Measurements from ENCODE around the gene GADD45G. TPM values are rescaled to one million over a fixed set of nuclear protein-coding genes. Genes with fewer than 3 reads are reported as not detected.

The GADD45G gene, protein sequence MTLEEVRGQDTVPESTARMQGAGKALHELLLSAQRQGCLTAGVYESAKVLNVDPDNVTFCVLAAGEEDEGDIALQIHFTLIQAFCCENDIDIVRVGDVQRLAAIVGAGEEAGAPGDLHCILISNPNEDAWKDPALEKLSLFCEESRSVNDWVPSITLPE
- 18.4 and 19.9 TPM in 2 replicates for total RNA-seq

DNA sequence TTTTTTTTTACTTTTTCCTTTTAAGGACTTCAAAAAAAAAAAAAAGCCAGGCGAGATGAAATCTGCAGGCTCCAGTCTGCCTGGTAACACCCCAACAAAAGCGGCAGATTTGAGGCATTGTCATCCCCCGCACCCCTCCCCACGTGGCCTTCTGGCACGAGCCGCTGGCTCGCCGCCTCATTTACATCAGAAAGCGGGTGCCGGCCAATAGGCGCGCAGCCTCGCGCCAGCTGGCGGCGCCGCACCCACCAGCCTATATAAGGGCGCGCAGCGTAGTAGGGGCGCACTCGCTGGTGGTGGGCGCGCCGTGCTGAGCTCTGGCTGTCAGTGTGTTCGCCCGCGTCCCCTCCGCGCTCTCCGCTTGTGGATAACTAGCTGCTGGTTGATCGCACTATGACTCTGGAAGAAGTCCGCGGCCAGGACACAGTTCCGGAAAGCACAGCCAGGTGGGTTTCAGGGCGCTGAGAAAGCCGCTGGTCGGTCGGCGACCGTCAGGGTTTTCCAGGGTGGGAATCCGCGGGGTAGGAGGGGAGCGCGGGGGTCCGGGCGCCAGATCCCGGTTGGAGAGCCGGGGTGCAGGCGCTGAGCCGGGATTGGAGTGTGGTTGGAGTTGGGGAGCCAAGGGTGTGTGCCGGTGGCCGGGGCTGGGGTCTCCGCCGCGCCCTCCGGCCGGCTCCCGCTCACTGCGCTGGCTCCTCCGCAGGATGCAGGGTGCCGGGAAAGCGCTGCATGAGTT is at the start of gene GADD45G:
Gene GADD45G, plus strand, starts transcription at position 284 of the 736 bp plus-strand sequence. Its CDS starts 110 bp downstream, at position 394.
- H3K27me3 Mint-ChIP-seq (ENCODE audit: low read depth): peaks cover 19% of the 10 kb centered on the region
- peak within 1 kb of the TSS; percentile 87 for H3K4me3 Mint-ChIP-seq (ENCODE audit: low read depth)
- peak; percentile 92 for DNase-seq (ENCODE audit: low spot score)
- H3K4me1 Mint-ChIP-seq (ENCODE audit: low read depth): peaks cover 25% of the 10 kb centered on the region
- intact Hi-C loops (cut with micrococcal nuclease): loop anchor here (1.0 to 10.0 kb wide), 7 partner anchors 52 to 617 kb away; no protein-coding TSS in a partner anchor
- no peaks in the 10 kb centered on the region for H3K9me3 Mint-ChIP-seq
- peak within 1 kb of the TSS; percentile 88 for H3K27ac Mint-ChIP-seq
- H3K36me3 Mint-ChIP-seq (ENCODE audit: low read depth): peaks cover 32% of the 10 kb centered on the region

DNA sequence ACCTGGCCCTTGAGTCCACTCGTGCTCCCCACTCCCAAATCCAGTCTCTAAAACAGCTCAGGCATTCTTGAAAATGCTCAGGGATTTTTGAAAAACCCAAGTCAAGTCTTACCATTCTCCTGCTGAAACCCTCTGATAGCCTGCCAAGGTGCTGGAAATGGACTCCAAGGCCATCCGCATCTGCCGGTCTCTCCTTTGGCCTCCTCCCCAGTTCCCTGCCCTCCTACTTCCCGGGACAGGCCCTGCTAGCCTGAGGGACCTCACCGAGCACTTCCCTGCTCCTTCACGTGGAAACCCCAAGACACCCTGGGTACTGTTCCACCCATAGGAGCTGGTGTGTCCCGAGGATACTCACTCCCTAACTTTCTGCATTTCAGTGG is 49.8 kb upstream of the GADD45G start:
- no peaks in the 10 kb centered on the region for H3K36me3 Mint-ChIP-seq (ENCODE audit: low read depth)
- no peaks in the 10 kb centered on the region for H3K9me3 Mint-ChIP-seq
- intact Hi-C loops (cut with micrococcal nuclease): no loop called here
- no peak for DNase-seq (ENCODE audit: low spot score)
- peaks cover 11% of the 10 kb centered on the region for H3K27me3 Mint-ChIP-seq (ENCODE audit: low read depth)
- no peak overlapping the region for H3K4me3 Mint-ChIP-seq (ENCODE audit: low read depth)
- H3K4me1 Mint-ChIP-seq (ENCODE audit: low read depth): peaks cover 29% of the 10 kb centered on the region
- H3K27ac Mint-ChIP-seq: no peak overlapping the region

DNA sequence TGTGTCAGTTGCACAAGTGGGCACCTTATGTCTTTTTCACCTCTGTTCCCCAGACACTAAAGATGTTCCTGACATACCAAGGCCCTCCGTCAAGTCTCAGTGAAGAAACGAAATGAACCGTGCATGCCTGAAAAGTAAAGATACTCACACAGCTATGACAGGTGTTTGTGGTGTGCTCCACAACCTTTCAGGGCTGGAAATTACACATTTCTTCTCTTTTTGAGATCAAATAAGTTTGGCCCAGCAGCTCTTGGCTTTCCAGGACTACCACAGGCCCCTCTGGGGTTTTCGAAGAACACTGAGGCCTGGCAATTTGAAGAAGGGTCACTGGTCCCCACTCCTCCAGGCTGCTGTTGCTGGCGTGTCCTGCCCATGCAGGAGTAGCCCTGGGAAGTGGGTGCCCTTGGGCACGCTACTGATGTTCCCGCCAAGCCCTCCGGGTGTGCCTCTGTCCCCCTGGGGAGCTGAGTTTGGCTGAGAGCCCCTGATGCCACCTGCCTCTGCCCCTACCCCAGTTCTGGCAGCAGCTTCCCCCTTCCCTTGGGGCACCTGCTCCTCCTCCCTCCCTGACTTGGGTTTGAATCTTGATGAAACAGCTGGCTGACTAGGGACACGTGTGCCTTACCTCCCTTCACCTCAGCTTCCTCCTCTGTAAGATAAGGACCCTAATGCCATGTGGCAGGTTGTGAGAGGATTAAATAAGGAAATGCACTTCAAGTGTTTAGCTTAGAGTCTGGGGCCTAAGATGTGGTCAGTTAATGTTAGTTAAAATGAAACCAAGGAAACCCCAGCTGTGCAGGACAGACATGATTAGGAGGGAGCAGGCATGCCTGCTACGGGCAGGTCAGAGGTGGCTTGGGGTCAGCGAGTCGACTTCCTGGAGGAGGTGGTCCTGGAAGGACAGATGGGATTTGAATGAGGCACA is 49.1 kb upstream of the GADD45G start:
- Mint-ChIP-seq H3K4me3 (ENCODE audit: low read depth) (no peak overlapping the region), H3K27ac (no peak overlapping the region), H3K4me1 (ENCODE audit: low read depth) (peaks cover 24% of the 10 kb centered on the region), H3K27me3 (ENCODE audit: low read depth) (peaks cover 6% of the 10 kb centered on the region), H3K36me3 (ENCODE audit: low read depth) (no peaks in the 10 kb centered on the region), H3K9me3 (no peaks in the 10 kb centered on the region)
- DNase-seq (ENCODE audit: low spot score): no peak
- intact Hi-C loops (cut with micrococcal nuclease): no loop called here

DNA sequence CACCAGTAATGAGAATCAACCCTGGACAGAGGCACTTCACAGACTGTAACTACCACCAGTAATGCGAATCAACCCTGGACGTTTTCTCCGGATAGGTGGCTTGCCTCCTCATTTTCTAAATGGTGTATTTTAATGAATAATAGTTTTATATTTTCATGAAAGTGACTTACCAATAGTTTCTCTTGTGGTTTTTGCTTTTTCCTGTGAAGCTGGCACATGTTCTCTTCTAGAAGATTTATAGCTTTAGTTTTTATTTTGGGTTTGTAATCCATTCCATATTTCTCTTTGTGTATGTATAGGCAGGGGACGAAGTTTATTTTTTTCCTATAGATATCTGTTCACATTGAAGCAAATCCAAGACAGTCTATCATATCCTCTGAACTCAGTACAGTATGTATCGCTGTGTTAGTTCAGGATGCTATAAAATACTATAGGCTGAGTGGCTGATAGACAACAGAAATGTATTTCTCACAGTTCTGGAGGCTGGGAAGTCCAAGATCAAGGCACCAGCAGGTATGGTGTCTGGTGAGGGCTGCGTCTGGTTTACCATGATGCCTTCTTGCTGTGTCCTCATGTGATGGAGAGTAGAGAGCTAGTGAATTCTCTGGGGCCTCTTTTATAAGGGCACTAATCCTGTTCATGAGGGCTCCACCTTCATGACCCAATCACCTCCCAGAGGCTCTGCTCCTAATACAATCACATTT is 46.5 kb upstream of the GADD45G start:
- intact Hi-C loops (cut with micrococcal nuclease): no loop called here
- no peak overlapping the region for H3K27ac Mint-ChIP-seq
- DNase-seq (ENCODE audit: low spot score): no peak
- H3K4me1 Mint-ChIP-seq (ENCODE audit: low read depth): peaks cover 24% of the 10 kb centered on the region
- no peaks in the 10 kb centered on the region for H3K9me3 Mint-ChIP-seq
- no peaks in the 10 kb centered on the region for H3K36me3 Mint-ChIP-seq (ENCODE audit: low read depth)
- no peak overlapping the region for H3K4me3 Mint-ChIP-seq (ENCODE audit: low read depth)
- H3K27me3 Mint-ChIP-seq (ENCODE audit: low read depth): peaks cover 8% of the 10 kb centered on the region

DNA sequence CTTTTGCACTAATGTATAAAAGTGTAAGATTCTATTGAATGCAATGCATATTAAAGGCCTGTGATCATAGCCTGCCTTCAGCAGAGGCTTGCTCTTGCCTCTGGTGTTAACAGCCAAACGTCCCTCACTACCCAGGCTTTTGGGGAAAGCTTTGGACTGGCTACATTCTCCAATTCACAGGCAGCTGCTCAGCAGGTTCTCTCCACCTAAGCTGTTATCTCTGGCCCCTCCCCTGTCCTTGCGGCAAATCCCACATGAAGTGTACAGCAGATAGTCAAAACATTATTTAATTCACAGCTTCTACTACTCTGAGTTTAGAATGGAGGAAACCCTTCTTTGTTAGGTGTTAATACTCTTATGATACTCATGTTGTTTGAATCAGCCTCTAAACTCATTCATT is 45.9 kb upstream of the GADD45G start:
- DNase-seq (ENCODE audit: low spot score): no peak
- no peak overlapping the region for H3K4me3 Mint-ChIP-seq (ENCODE audit: low read depth)
- no peak overlapping the region for H3K27ac Mint-ChIP-seq
- peaks cover 13% of the 10 kb centered on the region for H3K27me3 Mint-ChIP-seq (ENCODE audit: low read depth)
- intact Hi-C loops (cut with micrococcal nuclease): no loop called here
- H3K4me1 Mint-ChIP-seq (ENCODE audit: low read depth): peaks cover 24% of the 10 kb centered on the region
- no peaks in the 10 kb centered on the region for H3K36me3 Mint-ChIP-seq (ENCODE audit: low read depth)
- H3K9me3 Mint-ChIP-seq: no peaks in the 10 kb centered on the region

DNA sequence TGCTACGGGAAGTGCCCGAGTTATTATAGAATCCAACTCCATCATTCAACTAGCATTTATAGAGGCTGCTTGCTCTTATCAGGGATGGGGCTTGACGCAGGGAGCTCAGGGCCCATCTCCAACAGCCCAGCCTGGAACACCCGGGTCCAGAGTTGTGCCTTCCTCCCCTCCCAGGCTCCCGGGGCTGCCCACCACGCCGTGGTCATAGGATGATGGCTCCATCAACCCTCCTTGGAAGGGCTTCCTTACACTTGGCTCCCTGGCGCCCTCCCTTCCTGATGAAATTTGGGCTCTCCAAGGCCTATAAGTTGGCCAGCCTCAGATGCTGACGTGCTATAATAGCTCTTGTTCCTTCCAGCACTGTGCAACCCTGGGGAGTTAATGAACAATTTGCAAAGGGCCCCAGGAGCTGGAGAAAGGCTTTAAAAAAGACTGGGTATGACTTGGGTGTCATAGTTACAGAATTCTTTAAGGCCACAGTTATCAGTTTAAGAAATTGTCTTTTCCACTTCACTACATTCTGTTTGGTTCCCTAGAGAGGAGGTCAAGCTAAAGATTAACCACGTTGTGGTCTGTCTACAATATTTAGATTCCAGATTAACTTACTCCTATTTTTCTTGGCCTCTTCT is 42.5 kb upstream of the GADD45G start:
- H3K4me1 Mint-ChIP-seq (ENCODE audit: low read depth): peaks cover 10% of the 10 kb centered on the region
- no peak for DNase-seq (ENCODE audit: low spot score)
- H3K27ac Mint-ChIP-seq: no peak overlapping the region
- intact Hi-C loops (cut with micrococcal nuclease): no loop called here
- no peak overlapping the region for H3K4me3 Mint-ChIP-seq (ENCODE audit: low read depth)
- H3K36me3 Mint-ChIP-seq (ENCODE audit: low read depth): no peaks in the 10 kb centered on the region
- H3K27me3 Mint-ChIP-seq (ENCODE audit: low read depth): peaks cover 16% of the 10 kb centered on the region
- peaks cover 4% of the 10 kb centered on the region for H3K9me3 Mint-ChIP-seq

DNA sequence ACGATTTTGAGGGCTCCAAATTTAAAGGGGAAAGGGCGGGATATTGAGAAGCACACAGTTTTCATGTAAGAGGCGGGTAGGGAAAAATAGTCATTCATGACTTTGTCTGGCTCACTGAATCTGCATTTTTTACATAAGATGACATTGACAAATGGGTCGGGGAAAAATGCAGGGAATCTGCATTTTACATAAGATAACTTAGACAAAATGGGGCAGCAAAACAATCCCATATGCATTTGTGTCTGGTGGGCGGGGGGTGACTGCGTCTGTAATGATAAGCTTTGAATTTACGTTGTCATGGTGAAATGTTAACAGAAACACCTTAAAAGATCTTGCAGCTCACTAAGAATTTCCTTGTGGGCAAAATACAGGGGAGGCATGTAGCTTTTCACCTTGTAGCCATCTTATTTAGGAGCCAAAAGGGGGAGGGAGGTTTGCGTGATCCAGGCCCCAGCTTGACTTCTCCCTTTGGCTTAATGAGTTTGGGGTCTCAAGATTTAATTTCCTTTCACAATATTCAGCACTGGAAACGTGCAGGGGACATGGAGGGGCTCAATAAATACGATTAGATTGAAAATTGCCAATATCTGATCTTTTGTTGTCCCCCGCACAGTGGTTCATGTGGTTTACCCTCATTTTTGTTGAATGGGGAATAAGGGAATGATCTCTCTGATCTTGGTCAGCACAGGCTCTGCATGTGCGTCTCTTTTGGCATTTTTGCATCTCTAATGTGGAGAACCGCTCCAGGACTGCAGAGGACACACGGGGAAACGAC is 41.1 kb upstream of the GADD45G start:
- H3K36me3 Mint-ChIP-seq (ENCODE audit: low read depth): no peaks in the 10 kb centered on the region
- H3K27me3 Mint-ChIP-seq (ENCODE audit: low read depth): peaks cover 16% of the 10 kb centered on the region
- peaks cover 4% of the 10 kb centered on the region for H3K9me3 Mint-ChIP-seq
- intact Hi-C loops (cut with micrococcal nuclease): no loop called here
- H3K27ac Mint-ChIP-seq: no peak overlapping the region
- DNase-seq (ENCODE audit: low spot score): no peak
- H3K4me3 Mint-ChIP-seq (ENCODE audit: low read depth): no peak overlapping the region
- peaks cover 3% of the 10 kb centered on the region for H3K4me1 Mint-ChIP-seq (ENCODE audit: low read depth)

DNA sequence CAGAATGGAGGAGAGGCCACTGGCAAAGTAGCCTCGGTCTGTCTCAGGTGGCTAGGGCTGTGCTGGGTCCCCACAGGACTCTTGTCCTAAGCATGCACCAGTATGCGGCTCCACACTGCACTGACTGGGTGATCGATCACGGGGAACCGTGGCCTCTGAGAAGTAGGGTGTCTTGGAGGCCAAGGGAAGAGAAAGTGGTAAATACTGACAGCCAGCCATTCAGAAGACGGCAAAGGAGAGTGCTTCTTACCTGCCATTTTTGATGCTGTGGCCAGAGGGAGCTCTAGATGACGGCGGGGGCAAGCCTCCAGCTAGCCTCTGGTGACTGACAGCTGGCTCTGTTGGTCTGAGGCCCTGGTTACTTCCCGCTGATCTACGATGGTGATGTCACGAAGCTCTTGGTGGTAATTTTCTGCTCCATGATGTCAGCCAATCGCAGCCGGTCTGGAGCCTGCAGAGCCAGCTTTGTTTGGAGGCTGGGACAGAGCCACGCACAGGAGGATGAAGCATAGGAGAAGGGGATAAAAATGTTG is 40.4 kb upstream of the GADD45G start:
- H3K27ac Mint-ChIP-seq: no peak overlapping the region
- DNase-seq (ENCODE audit: low spot score): no peak
- H3K9me3 Mint-ChIP-seq: peaks cover 4% of the 10 kb centered on the region
- H3K36me3 Mint-ChIP-seq (ENCODE audit: low read depth): no peaks in the 10 kb centered on the region
- H3K4me1 Mint-ChIP-seq (ENCODE audit: low read depth): peaks cover 3% of the 10 kb centered on the region
- intact Hi-C loops (cut with micrococcal nuclease): no loop called here
- peaks cover 13% of the 10 kb centered on the region for H3K27me3 Mint-ChIP-seq (ENCODE audit: low read depth)
- H3K4me3 Mint-ChIP-seq (ENCODE audit: low read depth): no peak overlapping the region

DNA sequence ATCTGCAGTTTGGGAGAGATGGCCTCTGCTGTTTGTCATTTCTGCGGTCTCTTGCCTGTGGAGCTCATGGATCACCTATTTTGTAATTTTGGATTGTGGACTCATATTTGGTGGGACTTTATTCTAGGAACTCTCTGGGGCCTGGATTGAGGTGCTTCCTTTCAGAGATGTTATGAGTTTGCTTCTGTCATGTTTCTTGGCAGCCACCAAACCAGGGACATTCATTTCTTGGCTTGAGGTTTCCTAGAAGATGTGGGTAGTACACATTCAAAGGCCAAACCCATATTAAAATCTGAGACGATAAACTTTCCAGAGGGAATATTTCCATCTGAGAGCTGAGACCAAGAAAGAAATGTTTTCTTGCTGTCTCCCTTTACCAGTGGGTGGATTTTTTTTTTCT is 37.2 kb upstream of the GADD45G start:
- DNase-seq (ENCODE audit: low spot score): no peak
- Mint-ChIP-seq H3K4me1 (ENCODE audit: low read depth) (peaks cover 3% of the 10 kb centered on the region), H3K27me3 (ENCODE audit: low read depth) (peaks cover 27% of the 10 kb centered on the region), H3K9me3 (peaks cover 4% of the 10 kb centered on the region), H3K4me3 (ENCODE audit: low read depth) (no peak overlapping the region), H3K36me3 (ENCODE audit: low read depth) (no peaks in the 10 kb centered on the region), H3K27ac (no peak overlapping the region)
- intact Hi-C loops (cut with micrococcal nuclease): no loop called here

DNA sequence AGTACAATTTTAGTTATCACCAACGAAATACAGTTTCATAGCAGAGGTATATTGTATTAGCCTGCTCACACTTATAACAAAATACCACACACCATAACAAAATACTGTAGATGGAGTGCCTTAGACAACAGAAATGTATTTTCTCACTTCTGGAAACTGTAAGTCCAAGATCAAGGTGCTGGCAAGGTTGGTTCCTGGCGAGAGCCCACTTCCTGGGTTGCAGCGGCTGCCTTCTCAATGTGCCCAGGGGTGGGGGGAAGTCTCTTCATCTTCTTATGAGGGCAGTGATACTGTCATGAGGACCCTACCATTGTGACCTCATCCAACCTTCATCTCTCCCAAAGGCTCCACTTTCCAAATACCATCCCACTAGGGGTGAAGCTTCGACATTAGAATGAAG is 30.5 kb upstream of the GADD45G start:
- Mint-ChIP-seq H3K27ac (no peak overlapping the region), H3K9me3 (no peaks in the 10 kb centered on the region), H3K36me3 (ENCODE audit: low read depth) (no peaks in the 10 kb centered on the region), H3K4me3 (ENCODE audit: low read depth) (no peak overlapping the region), H3K4me1 (ENCODE audit: low read depth) (peaks cover 3% of the 10 kb centered on the region), H3K27me3 (ENCODE audit: low read depth) (peaks cover 58% of the 10 kb centered on the region)
- no peak for DNase-seq (ENCODE audit: low spot score)
- intact Hi-C loops (cut with micrococcal nuclease): loop anchor here (10.0 kb wide), 1 partner anchor 650 kb away; no protein-coding TSS in a partner anchor

DNA sequence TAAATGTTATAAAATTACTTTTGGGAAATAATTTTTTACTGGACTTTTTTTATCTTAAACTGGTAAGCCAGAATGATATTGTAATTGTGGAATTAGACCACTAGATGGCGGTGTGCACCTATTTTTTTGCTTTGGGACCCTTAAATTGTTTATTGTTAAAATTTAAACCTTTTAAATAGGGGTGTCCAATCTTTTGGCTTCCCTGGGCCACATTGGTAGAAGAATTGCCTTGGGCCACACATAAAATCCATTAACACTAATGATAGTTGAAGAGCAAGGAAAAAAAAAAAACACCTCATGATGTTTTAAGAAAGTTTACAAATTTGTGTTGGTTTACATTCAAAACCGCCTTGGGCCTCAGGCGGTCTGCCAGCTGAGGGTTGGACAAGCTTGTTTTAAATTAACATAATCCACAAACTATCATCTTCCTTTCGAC is 28.4 kb upstream of the GADD45G start:
- H3K4me3 Mint-ChIP-seq (ENCODE audit: low read depth): no peak overlapping the region
- intact Hi-C loops (cut with micrococcal nuclease): loop anchor here (5.0 to 10.0 kb wide), 2 partner anchors 526 to 648 kb away; no protein-coding TSS in a partner anchor
- peaks cover 58% of the 10 kb centered on the region for H3K27me3 Mint-ChIP-seq (ENCODE audit: low read depth)
- peaks cover 15% of the 10 kb centered on the region for H3K4me1 Mint-ChIP-seq (ENCODE audit: low read depth)
- H3K9me3 Mint-ChIP-seq: no peaks in the 10 kb centered on the region
- no peaks in the 10 kb centered on the region for H3K36me3 Mint-ChIP-seq (ENCODE audit: low read depth)
- DNase-seq (ENCODE audit: low spot score): no peak
- H3K27ac Mint-ChIP-seq: no peak overlapping the region

Measured in activated T-helper 2 cell treated with anti-CD3 and anti-CD28 coated beads, Interferon-gamma antibody, Interleukin-2, Interleukin-4, amounts not matched to agents 10 μg/mL and 5 μg/mL and 100 μg/mL, durations not matched to agents 14 hours and 24 hours and 36 hours (primary cell).